IPS DF 4.7 (cell line): ENCODE measurements around the gene LPAR3.
"Not testable (repeated sequence)": the region's sequence is repeated elsewhere in the genome, so short reads cannot be mapped to it uniquely, and the experiment has no call there.

Experiments used
- DNase-seq: peaks from one replicate; pipeline ENCODE4 v3.0.0-alpha.2; 2013; ENCODE audit warnings: low spot score; ENCODE audit errors: extremely low read depth

Gene LPAR3

DNA sequence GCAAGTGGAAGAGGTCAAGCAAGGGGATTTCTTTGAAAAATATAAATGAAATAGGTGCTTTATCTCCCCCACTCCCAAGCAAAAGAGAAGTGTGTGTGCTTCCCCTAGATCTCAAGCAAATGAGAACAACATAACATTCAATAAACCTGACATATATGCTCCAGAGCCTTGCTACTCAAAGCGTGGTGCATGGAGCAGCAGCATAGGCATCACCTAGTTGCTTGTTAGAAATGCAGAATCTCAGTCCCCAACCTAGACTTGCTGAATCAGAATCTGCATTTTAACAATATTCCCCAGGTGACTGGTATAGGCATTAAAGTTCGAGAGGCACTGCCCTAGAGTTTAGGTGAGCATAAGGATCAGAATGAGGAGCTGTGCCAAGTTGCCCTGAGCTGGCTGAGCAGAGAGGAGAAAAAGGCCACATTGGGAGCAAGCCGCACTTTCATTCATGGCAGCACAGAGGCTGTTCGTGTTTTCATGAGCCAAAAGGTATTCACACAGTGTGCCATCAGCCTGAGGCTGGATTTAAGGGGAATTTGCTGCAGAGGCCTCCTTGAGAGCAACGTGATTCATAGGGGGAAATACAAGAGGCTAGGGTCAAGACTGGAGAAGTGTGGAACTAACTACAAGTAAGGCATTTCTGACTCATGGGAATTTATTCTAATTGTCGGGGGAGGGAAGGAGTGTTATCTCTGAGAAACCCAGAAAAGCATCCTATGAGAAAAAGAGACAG lies 14.3 kb upstream of the LPAR3 start:
- no peak for DNase-seq

DNA sequence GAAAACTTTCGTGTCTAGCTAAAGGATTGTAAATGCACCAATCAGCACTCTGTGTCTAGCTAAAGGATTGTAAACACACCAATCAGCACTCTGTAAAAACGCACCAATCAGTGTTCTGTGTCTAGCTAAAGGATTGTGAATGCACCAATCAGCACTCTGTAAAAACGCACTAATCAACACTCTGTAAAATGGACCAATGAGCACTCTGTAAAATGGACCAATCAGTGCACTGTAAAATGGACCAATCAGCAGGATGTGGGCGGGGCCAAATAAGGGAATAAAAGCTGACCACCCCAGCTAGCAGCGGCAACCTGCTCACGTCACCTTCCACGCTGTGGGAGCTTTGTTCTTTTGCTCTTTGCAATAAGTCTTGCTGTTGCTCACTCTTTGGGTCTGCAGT lies 9.7 kb upstream of the LPAR3 start:
- not testable (repeated sequence) for DNase-seq

DNA sequence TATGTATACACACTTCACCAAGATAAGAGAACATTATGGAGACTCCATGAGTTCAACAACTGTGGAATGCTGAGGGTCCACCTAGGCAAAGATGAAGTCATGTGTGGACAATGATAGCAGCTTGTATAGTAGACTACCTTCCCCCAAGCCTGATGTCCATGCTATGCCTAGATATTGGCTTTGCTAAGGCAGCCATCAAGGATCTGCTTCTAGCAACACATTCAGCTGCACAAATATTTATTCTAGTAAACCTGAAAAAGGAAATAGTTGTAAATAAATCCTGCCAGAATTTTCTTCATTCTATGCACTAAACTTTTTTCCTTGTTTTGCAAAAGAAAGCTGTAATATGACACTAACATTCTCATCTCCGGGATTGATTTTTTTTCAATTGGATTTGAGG lies 7.0 kb upstream of the LPAR3 start:
- no peak for DNase-seq

DNA sequence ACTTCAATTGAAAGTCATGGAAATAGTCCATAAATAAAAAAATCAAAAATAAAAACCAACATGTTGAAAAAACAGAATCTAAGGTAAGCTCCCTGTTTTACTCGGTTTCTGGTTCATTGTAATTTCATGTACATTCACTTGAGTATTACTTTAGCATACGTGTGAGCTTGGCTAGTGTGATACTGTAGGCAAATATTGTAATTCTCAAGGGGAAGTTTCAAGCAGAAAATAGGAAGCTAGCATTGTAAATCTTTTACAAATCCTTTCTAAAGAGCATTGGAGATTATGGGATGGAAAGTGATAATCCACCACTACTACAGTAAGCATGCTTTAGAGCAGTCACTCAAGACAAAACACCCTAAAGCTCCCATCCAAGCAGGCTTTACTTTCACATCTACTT lies 3.3 kb upstream of the LPAR3 start:
- no peak for DNase-seq

DNA sequence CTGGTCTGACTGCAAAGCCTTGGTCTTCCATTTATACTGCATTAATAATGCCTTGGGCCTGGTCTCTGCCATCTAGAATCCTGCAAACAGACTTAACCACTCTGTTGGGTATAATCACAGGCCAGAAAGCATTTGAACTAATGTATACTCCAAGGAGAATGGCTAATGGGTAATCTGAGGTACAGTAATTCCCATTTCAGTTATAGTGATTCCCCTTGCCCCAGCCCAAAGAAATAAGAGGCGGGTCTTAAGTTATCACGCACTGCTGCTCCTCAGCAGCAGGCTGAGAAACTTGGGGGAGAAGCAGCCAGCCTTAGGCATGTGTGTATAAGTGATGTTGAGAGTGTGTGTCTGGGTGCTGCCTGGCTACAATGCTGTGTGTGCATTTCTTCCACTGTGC lies 2.4 kb downstream of the LPAR3 start:
- no peak for DNase-seq

DNA sequence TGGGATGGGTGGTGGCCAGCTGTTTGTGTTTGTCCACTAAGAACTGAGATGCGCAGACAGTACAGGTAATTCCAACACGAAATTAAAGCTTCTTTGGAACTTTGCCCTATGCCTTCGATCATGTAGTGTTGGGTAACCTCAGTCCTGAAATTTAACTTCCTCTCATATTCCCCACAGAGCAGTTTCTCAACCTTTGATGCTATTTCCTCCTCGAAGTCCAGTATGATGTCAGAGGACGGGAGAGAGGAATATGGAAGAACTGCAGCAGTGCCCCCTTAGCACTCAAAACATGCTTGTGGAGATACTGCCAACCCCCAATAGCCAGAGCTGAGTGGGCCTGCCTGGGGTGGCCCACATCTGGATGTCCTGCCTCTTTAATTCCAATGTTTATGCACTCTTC lies 3.6 kb downstream of the LPAR3 start:
- DNase-seq: no peak

DNA sequence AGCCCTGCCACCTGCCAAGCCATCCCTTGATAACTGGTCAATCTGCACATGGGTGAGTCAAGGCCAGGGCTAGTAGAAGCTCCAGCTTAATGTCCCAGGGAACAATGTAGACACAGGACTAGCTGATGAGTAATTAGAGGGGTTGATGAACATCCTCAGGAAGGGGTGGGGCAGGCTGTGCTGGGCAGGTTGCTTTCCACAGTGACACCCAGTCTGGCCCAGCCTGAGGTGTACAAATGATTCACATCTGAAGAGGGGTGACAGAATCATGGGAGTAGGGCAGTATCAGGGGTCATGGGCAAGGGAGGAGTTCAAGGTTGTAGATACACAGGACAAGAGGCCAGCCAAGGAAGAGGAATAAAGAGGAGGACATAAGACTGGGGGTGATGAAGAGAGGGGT lies 4.3 kb downstream of the LPAR3 start:
- no peak for DNase-seq

DNA sequence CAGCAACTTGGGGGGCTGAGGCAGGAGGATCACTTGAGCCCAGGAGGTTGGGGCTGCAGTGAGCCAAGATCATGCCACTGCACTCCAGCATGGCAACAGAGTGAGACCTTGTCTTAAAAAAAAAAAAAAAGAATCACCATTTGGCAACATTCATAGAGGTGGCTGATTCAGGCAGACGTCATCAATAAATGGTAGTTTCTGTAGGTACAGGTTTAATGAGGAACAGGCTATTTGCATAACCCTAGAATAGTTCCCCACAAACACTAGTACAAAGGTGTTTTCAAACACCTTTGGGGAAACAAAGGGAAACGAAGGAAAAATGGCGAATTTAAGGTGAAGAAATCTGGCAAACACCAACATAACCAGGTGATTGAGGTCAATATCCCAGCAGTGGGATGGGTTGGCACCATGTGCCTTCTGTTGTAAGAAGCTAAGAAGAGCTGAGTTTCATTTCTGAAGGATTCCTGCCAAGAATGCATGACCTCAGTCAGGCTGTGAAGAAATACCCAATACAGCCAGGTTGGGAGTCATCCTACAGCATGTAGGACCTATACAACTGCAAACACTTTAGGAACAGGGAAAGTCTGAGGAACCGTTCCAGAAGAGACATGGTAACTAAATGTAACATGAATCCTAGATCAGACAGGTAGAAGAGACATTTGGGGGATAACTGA lies 5.6 kb downstream of the LPAR3 start:
- no peak for DNase-seq

DNA sequence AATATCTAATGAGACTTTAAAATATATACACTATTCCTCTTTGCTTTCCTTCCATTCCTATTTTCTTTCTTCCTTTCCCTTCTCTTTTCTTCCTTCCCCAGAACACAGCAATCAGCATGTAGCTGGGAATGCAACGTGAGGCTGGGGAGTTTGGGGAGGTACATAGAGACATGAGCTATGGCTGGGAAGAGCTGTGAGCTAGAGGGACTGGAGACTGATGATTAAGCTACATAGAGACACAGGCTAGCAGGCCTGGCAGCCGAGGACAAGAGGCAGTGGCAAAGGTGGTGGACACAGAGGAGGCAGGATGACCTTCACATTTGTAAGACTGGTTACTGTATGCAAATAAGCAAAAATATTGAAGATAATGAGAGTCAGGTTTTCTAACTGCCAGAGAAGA lies 7.5 kb downstream of the LPAR3 start:
- DNase-seq: no peak

DNA sequence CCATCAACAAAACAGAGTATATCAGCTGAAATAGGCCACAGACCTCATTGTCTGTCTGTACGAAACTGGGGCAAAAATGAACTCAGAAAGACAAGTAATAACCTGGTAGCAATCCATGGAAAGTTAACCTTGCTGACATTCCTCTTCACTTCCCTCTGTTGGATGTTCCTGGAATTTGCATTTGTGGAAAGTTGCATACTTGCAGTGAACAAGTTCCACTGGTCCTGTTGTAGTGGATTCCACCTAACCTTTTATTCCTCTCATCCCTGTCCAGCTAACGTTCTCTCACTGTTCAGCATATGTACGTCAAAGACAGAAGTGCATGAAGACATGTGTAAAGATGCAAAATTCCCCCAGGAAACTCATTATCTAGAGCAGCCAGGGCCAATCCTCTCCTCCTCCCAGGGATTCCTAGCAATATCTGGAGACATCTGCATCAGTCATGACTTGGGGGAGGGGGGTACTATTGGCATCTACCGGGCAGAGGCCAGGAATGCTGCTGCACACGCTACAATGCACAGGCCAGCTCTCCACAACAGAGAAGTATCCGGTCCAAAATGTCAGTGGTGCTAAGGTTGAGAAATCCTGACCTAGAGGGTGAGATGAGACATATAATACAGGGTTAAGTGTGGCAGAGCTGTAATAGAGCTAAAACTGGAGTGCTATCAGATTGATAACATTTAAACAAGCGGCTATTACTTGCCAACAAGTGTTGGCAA lies 8.2 kb downstream of the LPAR3 start:
- no peak for DNase-seq

DNA sequence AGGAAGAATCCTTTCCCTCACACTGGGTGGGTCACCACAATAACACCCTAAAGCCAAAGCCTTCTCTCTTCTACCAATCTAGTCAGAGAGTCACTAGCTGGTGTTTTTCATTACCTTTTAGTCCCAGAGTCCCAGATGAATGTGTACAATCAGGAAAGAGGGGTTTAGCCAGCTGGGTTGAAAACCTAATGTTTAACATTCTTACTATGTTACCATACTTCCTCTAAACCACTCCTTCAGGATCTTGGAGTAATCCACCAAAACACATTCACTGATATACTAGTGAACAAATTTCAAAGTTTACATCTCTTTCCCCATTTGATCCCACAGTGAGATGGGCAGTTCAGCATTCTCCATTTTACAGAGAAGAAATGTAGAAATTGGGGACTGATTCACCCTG lies 9.7 kb downstream of the LPAR3 start:
- DNase-seq: no peak

DNA sequence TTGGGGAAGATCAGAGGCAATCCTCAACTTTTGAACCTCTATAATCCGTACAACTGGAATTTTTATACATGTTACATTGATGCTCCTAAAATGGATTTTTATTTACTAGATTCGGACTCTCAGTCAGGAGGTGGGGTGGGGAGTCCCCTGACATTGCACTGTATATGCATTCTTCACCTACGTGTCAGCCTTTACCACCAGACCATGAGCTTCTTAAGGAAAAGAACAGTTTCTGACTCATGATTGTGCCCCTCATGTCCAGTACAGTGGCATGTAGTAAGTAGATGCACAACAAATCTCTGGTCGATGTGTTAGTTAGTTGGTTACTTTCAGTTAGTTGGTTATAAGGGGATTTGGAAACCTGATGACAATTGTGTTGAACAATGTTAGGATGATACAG lies 15.4 kb downstream of the LPAR3 start:
- no peak for DNase-seq

DNA sequence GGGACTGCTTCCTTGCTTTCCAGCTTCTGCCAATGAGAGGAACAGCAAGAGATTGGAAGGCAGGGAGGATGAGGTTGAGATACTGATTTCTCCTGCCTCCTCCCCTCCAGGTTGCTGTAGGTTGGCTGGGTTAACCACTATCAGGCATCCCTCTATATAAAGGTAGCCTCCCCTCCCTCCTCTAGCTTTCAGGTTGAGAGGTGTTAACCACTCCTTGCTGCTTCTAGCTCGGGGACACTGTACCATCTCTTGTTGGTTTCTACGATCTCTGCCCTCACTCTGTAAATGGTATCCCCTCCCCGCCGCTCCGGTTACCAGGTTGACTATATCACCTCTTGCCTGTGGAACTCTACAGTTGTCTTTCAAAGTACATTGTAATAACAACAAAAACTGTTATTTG lies 16.7 kb downstream of the LPAR3 start:
- DNase-seq: no peak

DNA sequence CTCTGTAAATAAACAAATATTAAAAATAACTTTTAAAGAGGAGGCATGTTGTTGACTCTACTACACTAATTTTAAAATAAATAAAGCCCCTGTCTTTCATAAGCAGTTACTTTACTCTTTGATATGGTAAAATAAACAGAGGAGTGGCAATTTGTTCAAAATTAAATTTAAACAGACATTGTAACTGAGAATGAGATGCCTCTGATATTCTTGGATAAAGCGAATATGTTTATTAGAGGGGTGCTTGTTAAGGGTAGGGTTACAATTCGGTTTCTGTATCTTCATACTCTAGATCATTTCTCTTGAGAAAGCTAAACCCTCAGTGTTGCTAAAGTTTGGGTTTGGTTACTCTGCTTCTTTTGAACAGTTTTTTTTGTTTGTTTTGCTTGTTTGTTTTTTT lies 19.6 kb downstream of the LPAR3 start:
- no peak for DNase-seq

DNA sequence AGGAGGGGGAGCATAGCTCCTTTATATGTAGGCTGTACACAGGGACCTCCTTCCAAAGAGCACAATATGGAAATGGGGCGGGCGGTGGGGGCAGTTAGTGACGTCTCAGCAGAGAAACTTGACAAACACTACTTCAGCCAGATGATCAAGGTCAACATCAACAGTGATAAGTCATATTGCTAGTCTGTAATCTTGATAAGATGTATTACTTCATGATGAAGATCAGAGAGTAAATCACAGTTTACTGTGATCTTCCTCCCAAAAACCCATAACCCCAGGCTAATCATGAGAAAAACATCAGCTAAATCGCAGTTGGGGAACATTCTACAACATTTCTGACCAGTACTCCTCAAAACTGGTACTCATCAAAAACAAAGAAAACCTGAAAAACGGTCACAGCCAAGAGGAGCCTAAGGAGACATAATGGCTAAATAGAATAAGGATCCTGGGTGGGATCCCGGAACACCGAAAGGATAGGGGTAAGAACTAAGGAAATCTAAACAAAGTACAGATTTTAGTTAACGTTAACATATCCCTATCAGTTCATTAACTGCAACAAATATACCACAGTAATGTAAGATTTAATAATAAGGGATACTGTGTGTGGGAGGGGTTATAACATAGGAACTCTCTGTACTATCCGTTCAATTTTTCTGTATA lies 20.2 kb downstream of the LPAR3 start:
- no peak for DNase-seq

DNA sequence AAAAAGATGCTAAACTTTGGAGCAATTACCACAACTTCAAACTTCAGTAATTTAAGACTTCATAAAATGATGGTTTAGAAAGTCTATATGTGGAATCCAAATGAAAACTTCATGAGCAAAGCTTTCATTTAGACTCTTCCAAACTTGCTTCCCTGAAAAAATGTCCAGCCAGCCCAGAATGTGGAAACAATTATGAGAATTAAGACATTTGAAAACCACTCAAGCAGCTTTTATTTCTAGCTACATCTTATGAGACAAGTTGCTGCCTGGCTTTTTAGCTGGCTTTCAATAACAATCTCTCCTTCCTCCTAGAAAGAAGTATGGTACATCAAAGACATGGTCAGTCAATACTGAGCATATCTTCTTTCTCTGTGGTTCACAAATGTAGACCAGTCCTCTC lies 21.8 kb downstream of the LPAR3 start:
- no peak for DNase-seq

DNA sequence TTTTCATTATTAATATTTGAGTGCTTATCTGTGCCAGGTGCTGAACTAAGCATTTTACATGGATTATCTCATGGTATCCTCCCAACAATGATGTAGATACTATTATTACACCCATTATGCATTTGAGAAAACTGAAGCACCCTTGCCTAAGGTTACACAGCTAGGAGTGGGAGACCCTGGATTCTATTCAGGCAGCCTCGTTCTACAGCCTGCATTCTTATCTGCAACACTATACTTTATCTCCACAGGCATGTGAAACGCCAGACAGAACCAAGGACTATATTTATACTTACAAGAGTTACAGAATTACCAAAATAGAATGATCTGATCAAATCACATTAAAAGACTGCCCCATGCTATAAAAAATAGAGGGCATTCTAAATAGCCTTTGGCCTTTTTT lies 22.4 kb downstream of the LPAR3 start:
- DNase-seq: no peak

DNA sequence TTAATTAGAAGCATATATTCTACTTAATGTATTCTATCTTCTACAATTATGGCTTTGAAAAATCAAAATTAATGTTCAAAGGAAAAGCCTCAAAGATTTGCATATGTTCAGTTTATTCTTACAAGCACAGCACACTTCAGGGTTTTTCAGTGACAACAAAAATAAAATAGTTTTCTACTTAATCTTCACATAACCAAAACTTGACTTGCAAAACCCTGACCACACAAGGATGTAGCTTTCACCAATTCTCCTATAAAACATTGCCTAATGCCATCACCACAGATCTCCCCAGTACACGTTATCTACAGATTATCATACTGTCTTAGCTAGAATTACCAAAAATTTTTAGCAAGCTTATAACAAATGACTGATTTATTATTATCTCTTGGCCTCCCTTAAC lies 23.3 kb downstream of the LPAR3 start:
- no peak for DNase-seq

DNA sequence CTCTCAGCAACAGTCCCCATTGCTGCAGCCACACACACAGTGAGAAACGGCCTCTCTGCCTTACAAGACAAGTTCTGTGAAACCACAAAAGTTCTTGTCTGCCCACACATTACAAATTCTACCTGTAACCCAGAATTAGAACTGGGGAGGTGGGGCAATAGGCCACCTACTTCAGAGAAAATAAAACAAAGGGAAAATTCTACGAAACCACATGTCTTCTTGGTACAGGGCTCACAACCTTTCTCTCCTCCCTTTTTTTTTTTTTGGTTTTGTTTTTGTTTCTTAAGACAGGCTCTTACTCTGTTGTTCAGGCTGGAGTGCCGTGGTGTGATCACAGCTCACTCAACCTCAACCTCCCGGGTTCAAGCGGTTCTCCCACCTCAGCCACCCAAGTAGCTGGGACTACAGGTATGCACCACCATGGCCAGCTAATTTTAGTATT lies 30.2 kb downstream of the LPAR3 start:
- no peak for DNase-seq

DNA sequence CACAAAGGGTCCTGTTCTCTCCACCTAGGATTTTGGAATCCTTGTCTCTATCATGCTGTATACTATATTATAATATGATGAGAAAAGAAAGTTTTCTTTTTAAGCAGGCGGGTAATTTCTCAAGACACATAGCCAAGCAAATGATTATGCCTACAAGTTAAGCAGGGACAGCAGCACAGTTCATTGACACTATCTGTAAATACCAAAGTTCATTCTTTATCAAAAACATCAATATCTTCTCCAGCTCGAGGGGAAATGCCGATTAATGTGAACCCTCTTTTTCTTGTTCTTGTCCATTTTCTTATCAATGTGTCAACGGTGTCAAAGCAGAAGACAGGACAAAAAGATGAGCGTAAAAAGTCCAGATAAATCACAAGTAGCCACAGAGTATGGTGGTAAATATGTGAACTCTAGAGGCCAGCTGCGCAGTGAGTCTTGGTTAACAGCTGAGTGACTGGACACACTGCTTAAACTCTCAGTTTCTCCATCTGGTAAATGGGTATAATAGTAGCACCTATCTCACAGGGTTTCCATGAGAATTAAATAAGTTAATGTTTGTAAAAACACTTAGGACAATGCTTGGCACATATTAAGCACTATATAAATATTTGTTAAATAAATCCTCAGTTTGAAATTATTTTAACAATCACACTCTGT lies 30.9 kb downstream of the LPAR3 start:
- DNase-seq: no peak

DNA sequence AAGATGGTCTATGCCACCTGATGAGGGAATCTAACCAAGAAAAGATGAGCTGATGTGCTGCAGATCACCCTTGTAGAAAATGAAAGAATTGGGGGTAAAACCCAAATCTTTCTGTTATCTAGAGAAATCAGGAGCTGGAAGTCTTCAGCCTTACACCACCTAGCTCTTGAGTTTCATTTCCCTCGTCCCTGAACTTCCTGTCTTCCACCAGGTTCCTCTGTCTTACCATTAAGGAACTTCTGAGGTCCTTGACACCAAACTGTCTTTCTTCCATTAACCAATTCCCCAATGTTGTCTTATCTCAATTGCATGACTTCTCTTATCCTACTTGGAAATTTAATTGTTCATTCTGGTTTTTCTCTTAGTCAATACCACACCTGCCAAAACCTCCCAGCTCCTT lies 31.5 kb downstream of the LPAR3 start:
- DNase-seq: no peak

DNA sequence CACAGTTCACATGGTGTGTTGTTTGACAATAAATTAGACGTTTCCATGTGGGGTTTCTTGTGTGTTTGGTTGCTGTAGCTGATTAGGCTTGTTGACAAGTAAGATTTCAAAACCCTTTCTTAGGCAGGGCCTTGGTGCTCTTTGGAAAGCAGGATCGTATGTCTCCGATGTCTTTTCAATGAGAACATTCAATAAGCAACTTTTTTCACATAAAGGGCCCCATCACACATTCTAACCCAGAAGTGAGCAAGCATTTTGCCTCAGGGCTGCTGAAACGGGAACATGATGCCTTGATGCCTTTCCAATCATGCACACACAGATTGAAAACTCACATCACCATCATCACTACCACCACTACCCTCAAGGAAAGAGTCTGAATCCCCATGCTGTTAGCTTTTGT lies 33.1 kb downstream of the LPAR3 start:
- DNase-seq: no peak
